ENCODE measurements around the gene SESN1.

Gene SESN1

DNA sequence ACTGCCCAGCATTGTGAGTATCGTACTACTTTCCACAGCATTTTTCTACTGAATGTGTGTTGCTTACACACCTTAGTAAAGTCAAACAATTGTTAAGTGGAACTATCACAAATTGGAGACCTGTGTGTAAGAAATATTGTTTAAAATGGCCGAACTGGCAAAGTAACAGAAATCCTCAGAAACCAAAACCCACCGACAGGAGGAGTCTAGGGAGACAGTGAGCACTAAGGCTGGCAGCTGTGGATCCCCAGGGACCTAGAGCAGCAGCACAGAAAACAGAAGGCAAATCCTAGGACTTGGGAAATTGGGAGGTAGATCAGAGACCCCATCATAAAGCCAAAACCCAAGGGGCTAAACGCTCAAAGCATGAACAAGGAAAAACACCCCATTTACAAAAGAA, 69.9 kb downstream of the SESN1 start:
- DNase-seq = no peak

DNA sequence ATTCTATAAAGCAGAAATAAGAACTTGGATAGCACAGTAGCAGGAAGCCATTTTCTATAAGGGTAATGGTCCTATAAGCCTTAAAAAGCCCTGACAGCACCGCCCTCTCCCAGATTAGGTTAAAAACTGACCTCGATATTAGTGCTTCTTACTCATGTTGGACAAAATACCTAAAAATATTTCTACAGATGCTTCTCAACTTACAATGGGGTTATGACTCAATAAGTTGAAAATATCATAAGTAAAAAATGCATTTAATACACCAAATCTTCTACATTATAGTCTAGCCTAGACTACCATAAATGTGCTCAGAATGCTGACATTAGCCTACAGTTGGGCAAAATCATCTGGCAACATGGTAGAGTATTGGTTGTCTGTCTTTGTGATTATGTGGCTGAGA, 70.3 kb downstream of the SESN1 start:
- no peak for DNase-seq

DNA sequence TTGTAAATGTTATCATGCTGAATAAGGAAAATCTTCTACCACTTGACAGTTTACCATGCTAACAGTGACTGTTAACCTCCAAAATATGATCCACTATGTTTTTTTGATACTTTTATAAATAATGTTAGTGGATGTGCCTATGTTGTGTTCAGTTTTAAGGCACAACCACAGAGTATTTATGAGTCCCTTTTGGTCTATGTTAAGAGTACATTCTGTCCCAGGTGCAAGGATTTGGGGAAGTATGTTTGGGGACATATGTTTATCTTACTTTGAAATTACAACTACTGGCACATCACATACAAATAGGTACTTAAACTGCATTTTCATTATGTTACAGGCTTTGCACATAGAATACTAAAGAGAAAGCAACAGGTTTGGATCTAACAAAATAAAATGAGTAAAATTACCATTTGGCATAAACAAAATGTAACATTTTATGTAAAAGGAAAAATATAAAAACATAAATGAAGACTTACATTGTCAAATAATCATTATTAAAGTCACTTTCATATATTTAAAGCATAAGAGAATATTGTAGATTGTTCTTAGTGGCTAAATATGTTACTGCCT, 71.2 kb downstream of the SESN1 start:
- no peak for DNase-seq

DNA sequence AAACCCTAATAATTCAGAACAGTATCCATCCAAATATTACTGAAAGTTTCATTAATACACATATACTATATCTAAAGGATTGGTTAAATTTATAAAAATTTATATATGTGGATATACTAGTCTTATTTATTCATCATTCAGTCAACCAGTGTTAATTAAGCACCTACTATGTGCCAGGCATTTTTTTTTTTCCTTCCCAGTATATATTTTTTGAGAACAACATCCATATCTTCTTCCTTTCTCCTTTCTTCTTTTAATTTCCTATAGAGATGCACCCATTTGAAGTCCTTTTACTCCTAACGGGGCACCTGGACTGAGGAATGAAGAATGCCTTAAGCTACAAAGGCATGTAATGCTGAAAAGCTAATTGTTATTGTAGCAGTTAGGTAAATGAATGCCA, 72.8 kb downstream of the SESN1 start:
- no peak for DNase-seq

DNA sequence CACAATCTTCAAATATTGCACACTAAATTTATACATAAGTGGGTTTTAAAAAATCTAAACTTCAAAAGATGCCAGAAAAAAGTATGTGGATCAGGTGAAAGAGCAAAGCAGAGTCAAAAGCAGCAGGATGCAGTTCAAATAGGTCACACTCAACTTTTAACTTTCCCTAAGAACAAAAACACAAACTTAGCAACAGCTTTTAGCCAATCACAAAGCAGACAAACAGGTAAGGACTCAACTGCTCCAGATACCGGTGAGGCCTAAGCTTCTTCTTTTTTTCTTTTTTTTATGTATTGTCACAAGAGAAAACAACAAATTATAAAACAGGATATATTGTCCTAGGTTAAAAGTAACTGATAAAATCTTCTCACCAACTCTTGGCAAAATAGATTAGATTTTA, 74.7 kb downstream of the SESN1 start:
- DNase-seq = peak in 1 of 2 donors; percentile 78

DNA sequence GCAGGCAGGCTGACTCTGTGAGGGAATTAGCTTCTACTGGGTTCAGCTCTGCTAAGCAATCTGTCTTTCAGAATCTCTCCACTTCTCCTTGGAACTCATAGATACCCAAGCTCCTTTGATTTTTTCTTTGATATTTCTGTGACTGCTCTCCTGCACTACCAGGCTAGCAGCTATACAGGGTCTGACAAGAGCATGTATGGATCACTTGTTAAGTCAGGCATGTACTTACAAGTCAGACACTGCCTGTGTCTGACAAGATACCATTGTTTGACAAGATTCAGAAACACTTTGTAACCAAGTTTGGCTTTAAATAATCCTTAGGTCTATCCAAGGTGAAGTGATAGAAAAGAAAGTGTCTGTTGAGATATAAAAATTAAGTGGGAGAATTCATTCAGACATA, 79.5 kb downstream of the SESN1 start:
- no peak for DNase-seq

DNA sequence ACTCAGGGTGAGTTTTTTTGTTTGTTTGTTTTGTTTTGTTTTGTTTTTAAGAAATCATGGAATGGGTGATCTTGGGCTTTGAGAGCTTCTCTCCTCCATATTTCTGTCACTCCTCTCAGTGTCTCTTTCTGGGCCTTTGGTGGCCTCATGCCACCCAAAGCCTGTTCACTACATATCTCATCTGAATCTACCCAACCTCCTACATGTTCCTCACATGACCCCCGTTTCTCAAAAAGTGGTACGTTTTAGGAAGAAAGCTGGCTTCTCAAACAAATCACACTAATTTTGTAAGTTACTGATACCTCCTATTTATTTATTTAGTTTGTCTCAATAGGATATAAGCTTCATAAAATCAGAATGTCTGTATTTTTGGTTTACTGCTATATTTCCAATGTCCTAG, 80.0 kb downstream of the SESN1 start:
- no peak for DNase-seq

DNA sequence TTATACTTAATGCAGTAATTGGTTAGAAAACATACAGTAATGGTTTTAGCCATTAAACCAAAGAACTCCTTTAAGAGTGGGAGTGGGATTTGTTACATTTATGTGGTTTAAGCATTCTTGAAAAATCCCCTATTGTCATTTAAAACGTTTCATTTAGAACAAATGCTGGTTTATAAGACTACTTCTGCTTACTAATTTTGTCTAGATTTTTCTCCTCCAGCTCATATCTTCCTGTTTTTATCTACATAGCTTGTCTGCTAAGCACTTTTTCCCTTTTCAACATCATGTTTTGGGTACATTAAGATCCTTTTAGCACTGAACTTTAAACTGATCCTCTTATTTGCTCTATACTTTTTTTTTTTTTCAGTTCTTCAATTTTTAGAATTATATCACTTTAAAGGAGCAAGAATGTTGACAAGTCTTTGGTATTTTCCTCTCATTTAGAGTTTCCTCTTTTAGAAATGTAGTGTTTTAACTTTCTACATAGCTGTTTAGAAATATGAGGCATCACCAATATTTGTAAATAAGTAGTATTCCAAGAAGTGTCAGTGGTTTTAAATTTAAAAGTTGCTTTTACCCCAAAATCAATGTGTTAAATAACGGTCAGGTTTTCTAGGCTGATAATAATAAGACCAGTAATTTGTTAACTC, 80.9 kb downstream of the SESN1 start:
- DNase-seq = no peak

DNA sequence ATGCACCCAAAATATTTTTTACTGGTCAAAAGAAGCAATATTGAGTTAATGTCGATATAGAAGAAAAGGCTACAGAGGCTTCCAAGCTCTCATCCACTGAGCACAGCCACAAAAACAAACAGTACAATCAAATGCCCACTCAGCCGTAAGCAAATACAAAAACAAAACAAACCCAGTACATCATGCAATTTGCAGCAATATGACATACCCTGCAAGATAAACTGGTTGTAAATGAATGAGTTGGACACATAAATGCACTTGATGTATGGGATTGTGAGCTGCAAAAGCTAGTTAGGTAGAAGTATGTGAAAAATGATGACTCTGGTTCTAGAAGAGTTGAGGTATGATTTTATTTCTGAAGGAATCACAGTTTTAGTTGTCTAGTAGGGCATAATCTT, 83.9 kb downstream of the SESN1 start:
- no peak for DNase-seq

DNA sequence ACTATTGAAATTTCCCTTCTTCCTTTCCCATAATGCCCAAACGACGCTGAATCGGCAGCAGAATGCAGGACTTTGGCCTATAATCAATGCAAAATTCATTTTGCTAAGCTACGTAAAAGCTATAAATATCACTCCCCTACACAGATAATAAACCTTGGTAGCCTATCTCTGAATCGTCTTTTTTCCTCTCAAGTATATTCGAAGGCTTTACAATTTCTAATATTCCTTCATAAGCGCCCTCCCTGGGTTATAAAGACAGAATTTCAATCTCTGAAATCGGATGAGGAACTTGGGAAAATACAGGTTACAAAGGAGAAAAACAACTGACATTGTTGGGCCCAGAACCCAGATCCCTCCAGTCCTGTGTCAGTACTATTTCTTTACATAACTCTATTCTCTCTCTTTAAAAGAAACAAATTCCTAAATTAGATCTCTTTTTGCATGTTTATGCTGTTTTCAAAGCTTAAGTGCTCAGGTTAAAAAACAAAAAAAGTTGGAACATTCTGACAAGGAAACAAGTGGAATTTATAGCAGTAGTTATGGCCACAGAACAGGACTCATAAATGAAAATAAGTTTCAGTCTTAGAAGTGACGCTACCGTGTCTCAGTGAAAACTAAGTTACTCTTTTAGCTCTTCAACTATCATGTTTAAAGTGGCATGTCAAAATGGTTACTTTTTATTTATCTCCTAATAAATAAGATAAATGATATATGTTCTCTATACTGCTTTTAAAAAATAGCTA, 84.5 kb downstream of the SESN1 start:
- no peak for DNase-seq

DNA sequence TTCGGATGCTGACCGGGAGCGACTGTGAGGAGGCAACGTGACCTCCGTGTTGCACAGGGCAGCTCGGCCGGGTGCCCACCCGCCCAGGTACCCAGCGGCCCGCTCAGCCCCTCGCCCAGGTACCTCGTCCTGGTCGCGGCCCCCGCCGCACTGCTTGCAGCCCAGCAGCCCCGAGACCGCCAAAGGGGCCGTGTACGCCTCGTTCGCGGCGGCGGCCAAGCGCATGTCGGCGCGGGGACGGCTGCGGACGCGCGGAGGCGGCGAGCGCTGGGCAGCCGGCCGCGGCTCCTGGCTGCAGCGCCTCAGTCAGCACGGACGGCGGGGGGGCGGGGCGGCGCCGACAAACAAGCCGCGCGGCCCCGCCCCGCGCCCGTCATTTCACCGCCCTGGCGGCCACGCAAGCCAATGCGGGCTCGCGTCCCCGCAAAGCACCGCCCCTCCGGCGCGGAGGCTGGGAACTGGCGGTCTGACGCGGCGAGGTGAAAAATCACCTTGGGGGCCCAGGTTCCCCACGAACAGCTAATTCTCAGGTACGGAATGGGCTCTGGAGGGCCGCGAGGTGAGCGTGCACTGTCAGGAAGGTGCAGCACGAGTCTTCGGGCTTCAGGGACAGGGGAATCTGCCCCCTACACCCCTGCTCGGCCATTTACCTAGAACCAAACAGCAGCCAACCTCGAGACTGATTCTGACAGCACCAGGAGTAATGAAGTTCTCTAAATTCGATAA, 85.2 kb downstream of the SESN1 start:
- peak; percentile 91 to 92 for DNase-seq

DNA sequence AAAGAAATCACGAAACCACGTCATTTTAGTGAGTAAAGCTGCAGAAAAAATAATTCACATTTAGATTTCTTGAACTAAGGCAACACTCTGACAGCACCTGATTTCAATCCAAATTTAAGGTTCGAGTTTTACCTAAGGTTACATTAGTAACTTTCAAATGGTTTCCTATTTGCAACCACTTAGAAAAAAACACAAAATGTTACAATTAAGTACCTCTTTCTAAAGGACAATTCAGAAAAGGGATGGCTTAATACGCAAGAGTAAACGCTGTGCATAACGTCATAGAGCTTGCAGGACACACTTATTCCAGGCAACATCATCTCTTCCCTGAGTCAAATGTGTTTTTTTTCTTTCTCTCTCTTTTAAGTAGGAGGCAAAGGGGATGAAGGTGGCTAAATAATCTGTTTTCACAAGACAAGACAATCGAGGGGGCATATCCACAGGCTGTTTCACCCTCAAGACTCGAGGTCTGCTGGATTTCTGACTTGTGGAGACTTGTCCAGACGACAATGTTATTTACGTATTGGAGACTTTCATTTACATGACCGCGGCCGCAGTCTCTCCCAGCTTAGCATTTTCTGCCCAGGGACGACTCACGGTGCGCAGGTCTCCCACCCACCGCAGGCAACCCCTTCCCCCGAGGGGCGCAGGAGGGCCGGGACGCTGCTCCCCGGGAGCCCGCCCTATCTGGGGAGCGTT, 86.0 kb downstream of the SESN1 start:
- peak; percentile 20 to 49 for DNase-seq

DNA sequence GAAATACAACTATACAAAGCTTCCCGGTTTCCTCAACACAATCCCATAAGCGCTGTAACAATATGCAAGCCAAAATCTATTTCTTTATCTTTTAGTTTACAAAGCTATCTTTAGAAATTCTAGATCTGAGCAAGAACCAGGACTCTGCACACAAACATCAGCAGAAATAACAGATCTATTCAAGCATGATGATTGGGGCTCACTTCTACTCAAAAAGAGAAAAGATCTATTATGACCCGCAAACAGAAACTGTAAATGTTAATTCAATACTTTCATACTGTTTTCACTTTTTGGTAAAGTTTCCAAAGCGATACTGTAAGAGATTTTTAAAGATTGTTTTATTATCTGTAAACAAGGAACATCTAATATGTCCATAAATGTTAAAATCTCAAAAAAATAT, 86.6 kb downstream of the SESN1 start:
- DNase-seq = no peak

DNA sequence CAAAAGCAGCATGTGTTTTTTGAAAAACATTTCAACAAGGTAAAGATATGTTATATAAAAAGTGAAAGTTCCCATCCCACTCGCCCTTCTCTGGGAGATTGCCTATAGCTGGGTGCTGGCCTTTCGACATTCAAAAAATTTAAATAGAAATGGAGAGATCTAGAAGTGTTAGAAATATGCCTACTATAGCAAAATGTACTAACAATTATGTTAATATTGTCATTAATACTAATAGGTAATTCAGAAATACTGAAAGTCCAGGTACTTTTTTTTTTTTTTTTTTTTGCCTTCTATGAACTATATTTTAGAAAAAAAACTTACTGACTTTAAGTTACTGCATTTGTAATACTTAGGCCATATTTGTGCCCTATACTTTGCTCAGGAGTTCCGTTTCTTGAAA, 87.1 kb downstream of the SESN1 start:
- no peak for DNase-seq

DNA sequence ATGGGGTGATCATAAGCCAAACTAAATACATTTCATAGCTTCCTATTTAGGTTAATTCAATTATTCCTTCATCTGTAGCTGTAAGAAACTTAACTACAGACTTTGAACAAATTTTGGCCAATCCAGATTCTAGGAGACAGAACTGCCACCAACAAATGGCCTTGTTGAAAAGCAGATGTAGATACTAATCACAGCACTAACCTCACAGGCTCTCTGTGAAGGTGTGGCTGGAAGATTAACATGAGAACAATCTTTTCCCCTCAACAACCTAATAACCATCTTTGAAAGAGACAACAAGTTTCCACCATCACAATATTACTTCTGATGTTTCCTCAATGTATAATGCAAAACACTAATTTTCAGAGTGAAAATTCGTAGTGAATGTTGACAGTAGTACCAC, 87.8 kb downstream of the SESN1 start:
- DNase-seq = no peak

DNA sequence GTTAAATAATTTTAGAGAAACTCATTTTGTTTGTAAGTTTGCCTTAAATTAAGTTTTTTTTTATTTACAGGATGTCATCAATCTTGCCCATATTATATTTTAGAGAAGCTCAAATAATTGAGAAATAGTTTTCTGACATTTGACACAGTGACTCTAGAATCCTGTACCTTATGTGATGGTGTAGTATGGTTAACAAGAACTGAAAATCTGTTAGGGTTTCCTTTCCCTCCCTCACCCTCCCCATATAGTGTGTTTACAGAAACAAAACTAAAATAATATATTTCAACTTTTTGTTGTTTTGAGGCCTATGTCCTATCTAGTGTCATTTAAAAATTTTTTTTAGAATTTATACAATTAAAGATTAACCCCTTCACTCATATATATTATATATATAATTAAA, 91.8 kb downstream of the SESN1 start:
- no peak for DNase-seq

DNA sequence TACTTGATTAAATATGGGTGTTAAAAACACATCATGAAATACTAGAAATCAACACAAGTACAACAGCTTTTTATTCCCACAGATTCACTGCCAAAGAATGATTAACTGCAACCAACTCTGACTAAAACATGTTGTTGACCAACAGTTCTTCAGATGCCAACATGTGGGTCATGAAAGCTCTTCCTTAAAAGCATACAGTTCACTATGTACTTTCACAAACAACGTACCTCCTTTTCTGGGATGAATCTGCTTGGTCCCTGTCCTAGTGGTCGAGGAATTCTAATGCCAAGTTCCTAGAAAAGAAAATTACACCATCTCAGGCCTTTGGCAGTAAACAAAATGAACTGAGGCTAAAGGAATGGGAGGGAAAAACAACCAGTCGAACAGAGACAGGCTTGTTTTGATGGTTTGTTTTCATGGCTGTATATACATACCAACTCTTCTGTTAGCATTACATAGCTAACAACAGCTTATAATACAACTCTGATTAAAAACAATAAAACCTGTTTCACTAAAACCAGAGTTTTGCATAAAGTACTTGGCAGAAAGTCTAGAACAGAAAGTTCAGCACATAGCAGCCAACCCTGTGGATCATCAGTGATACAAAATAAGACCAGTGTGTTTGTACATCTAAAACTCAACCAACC, 92.5 kb downstream of the SESN1 start:
- no peak for DNase-seq

DNA sequence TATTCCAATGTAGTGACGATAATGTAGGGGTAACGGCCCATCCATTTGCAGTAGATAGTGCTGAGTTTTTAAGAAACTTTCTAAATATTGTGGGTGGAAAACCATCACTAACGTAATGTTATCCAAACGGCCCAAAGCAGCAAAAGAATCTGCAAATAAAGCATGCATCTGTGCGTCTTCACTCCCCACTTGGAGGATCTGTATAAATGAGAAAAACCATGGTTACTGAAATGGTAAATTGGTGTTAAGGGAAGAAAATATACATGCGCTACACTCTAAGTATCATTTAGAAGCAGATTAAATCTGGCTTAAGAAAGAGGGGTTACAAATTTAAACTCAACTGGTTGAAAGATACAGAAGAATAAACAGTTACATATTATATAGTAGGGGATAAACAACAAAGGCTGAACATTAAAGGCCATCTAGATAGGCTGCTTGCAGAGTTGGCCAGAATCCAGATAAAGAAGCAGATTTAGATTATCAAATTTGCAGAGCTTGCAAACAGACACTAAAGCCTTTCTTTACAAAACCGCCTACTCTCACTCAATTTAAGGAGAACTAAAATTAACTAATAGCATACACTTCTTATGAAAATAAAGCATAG, 93.3 kb downstream of the SESN1 start:
- no peak for DNase-seq

DNA sequence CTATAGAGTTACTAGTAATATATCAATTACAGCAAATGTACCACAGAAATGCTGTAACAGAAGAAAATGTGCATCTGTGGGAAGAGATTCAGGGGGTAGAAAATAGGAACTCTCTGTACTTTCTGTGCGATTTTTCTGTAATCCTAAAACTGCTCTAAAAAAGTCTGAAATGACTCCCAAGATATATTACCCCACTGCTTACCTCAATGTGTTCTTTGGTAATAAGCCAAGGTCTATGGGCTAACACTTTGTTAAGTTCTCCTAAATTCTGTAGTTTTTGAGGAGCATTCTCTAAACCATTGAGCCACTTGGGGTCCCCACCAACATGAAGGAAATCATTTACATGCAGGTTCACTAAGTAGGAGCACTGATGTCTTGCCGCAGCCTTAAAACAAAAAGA, 94.4 kb downstream of the SESN1 start:
- DNase-seq = no peak

DNA sequence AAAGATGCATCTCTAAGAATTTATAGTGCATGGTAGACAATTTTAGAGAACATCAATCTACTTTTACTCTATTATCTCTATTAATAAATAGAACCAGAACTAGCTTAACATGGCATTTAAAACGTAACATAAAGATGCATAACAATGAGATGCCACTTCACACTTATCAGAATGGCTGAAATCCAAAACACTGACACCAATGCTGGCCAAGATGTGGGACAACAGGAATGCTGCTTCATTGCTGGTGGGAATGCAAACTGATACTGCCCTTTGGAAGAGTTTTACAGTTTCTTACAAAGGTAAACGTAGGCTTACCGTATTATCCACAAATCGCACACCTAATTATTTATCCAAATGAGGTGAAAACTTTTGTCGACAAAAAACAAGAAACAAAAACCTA, 95.2 kb downstream of the SESN1 start:
- no peak for DNase-seq

DNA sequence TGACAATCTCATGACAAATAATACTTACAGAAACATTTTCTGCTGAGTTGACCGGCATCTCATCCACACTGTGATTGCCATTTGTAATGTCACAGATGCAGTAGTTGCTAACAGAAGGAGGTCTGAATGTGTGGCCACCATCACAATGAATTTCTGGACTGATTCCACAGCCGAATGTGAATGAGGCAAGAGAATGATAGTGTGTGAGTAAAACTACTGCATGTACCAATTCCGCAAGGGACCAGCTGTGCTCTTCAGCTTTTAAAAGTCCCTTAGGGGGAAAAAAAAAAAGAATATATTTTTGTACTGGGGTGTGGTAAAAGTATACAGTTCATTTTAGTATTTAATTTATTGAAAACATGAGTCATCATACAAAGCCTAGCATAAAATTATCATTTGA, 96.2 kb downstream of the SESN1 start:
- DNase-seq = no peak

DNA sequence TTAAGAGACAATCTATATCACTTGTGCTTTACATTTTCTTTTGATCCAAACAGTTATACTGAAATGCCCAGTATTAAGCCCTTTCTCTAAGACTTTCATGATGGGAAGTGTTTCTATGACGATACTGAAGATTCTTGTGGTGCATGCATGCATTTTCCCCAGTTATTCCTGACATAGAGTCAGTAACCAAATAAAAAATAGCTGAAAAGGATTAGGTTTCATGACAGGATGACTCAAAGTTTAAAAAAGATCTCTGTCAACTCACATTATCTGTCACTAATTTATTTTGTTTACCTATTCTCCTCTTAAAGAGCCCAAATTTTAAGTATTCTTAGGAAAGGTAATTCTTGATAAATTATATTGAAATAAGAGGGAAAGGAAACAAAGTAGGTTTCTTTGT, 98.4 kb downstream of the SESN1 start:
- DNase-seq = no peak

Data from CD4-positive, alpha-beta T cell treated with Interleukin-4 for 1 hour (primary cell).